Measurements from ENCODE around the gene PLIN5. TPM values are rescaled to one million over a fixed set of nuclear protein-coding genes. Genes with fewer than 3 reads are reported as not detected.

PLIN5 gene
- total and polyA plus RNA-seq, 2 donors (not counting 1 experiment from before 2014, with no cell fraction given): not detected

- Histone ChIP-seq H3K4me3 (replicated peaks in 1 of 4; ENCODE audit: control extremely low read depth in 1 of 4, insufficient read depth in 1 of 4, low read depth in 3 of 4, low read length in 4 of 4) (no peak overlapping the region), H3K9me3 (ENCODE audit: control insufficient read depth, insufficient read depth, low read depth, low read length) (no peaks in the 10 kb centered on the region), H3K4me2 (ENCODE audit: extremely low read depth, insufficient read depth, low read length) (no peak overlapping the region), H3K27ac (ENCODE audit: insufficient read depth, low read length) (no peak overlapping the region), H3K4me1 (ENCODE audit: control insufficient read depth, extremely low read depth, insufficient read depth, low read length) (no peaks in the 10 kb centered on the region), H3K36me3 (ENCODE audit: control insufficient read depth, insufficient read depth, low read length) (peaks cover 35% of the 10 kb centered on the region), H3K27me3 (ENCODE audit: control insufficient read depth, insufficient read depth, low read length) (no peaks in the 10 kb centered on the region), H4K20me1 (ENCODE audit: control insufficient read depth, extremely low read depth, insufficient read depth, low read length) (no peaks in the 10 kb centered on the region), H3K79me2 (ENCODE audit: control insufficient read depth, insufficient read depth, low read length) (no peaks in the 10 kb centered on the region), H3K9ac (ENCODE audit: insufficient read depth, low read length) (no peak overlapping the region), H2AFZ (ENCODE audit: low read length) (no peak overlapping the region)
- TF ChIP-seq CTCF (conservative IDR thresholded peaks at IDR 0.05 in 1 of 2, IDR thresholded peaks at IDR 0.05 in 1 of 2; ENCODE audit: low read depth in 1 of 2, low read length in 2 of 2) (no peak), EZH2 (IDR thresholded peaks at IDR 0.05; ENCODE audit: low read length, missing control alignments) (no peak)
- DNase-seq (ENCODE audit: low read depth in 2 of 2): no peak
Observed at GRCh38 chr19:4493929-4494690, 40.9 kb downstream of the PLIN5 start.

- no peak overlapping the region for H3K9ac ChIP-seq (ENCODE audit: insufficient read depth, low read length)
- H4K20me1 ChIP-seq (ENCODE audit: control insufficient read depth, extremely low read depth, insufficient read depth, low read length): no peaks in the 10 kb centered on the region
- H3K27ac ChIP-seq (ENCODE audit: insufficient read depth, low read length): no peak overlapping the region
- H3K79me2 ChIP-seq (ENCODE audit: control insufficient read depth, insufficient read depth, low read length): no peaks in the 10 kb centered on the region
- no peak overlapping the region for H3K4me2 ChIP-seq (ENCODE audit: extremely low read depth, insufficient read depth, low read length)
- H3K36me3 ChIP-seq (ENCODE audit: control insufficient read depth, insufficient read depth, low read length): peaks cover 37% of the 10 kb centered on the region
- no peak overlapping the region for H2AFZ ChIP-seq (ENCODE audit: low read length)
- TF ChIP-seq EZH2 (IDR thresholded peaks at IDR 0.05; ENCODE audit: low read length, missing control alignments) (no peak), CTCF (conservative IDR thresholded peaks at IDR 0.05 in 1 of 2, IDR thresholded peaks at IDR 0.05 in 1 of 2; ENCODE audit: low read depth in 1 of 2, low read length in 2 of 2) (no peak)
- H3K4me3 ChIP-seq (replicated peaks in 1 of 4; ENCODE audit: control extremely low read depth in 1 of 4, insufficient read depth in 1 of 4, low read depth in 3 of 4, low read length in 4 of 4): no peak overlapping the region
- DNase-seq (ENCODE audit: low read depth in 2 of 2): no peak
- no peaks in the 10 kb centered on the region for H3K9me3 ChIP-seq (ENCODE audit: control insufficient read depth, insufficient read depth, low read depth, low read length)
- H3K4me1 ChIP-seq (ENCODE audit: control insufficient read depth, extremely low read depth, insufficient read depth, low read length): no peaks in the 10 kb centered on the region
- H3K27me3 ChIP-seq (ENCODE audit: control insufficient read depth, insufficient read depth, low read length): no peaks in the 10 kb centered on the region
Observed at GRCh38 chr19:4493104-4493928, 41.7 kb downstream of the PLIN5 start.

- Histone ChIP-seq H3K4me1 (ENCODE audit: control insufficient read depth, extremely low read depth, insufficient read depth, low read length) (no peaks in the 10 kb centered on the region), H3K79me2 (ENCODE audit: control insufficient read depth, insufficient read depth, low read length) (no peaks in the 10 kb centered on the region), H3K4me3 (replicated peaks in 1 of 4; ENCODE audit: control extremely low read depth in 1 of 4, insufficient read depth in 1 of 4, low read depth in 3 of 4, low read length in 4 of 4) (no peak overlapping the region), H3K27ac (ENCODE audit: insufficient read depth, low read length) (no peak overlapping the region), H4K20me1 (ENCODE audit: control insufficient read depth, extremely low read depth, insufficient read depth, low read length) (no peaks in the 10 kb centered on the region), H3K36me3 (ENCODE audit: control insufficient read depth, insufficient read depth, low read length) (peaks cover 32% of the 10 kb centered on the region), H3K4me2 (ENCODE audit: extremely low read depth, insufficient read depth, low read length) (no peak overlapping the region), H2AFZ (ENCODE audit: low read length) (no peak overlapping the region), H3K9ac (ENCODE audit: insufficient read depth, low read length) (no peak overlapping the region), H3K9me3 (ENCODE audit: control insufficient read depth, insufficient read depth, low read depth, low read length) (no peaks in the 10 kb centered on the region), H3K27me3 (ENCODE audit: control insufficient read depth, insufficient read depth, low read length) (no peaks in the 10 kb centered on the region)
- DNase-seq (ENCODE audit: low read depth in 2 of 2): no peak
- TF ChIP-seq EZH2 (IDR thresholded peaks at IDR 0.05; ENCODE audit: low read length, missing control alignments) (no peak), CTCF (conservative IDR thresholded peaks at IDR 0.05 in 1 of 2, IDR thresholded peaks at IDR 0.05 in 1 of 2; ENCODE audit: low read depth in 1 of 2, low read length in 2 of 2) (no peak)
Observed at GRCh38 chr19:4492337-4493103, 42.5 kb downstream of the PLIN5 start.
